ENCODE results near the gene RGS3. TPM values are rescaled to one million over a fixed set of nuclear protein-coding genes. Genes with fewer than 3 reads are reported as not detected.

Gene RGS3
- total and polyA plus RNA-seq, 10 donors: 17.5 to 122 (median 82.5) TPM

DNA sequence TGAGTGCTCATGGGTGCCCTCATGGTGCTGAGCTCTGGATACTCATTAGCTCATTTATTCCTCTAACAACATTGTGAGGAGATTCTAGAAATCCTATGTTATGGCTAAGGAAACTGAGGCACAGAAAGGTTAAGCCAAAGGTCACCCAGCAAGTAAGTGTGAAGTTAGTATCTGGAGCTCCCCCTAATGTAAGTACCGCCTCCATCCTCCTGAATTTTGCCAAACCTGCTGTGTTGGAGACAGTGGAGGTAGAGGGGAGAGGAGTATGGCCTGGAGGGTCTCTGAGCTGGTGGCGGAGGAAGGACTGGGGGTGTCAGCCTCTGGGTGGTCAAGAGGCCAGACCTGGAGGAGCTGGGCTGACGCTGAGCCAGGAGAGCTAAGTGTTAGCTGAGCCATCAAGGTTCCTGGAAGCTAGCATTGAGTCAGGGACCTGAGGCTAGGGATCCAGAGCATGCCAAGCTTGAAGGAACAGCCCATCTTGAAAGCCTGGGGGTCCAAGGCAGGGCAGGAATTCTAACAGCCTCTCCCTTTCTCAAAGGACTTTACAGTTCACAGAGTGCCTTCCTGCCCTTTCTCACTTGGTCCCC, 114.8 kb downstream of the RGS3 start:
- Histone ChIP-seq H3K4me1 (peaks cover 61 to 100% (median 95%) of the 10 kb centered on the region in 6 donors), H3K9me3 (no peaks in the 10 kb centered on the region), H3K36me3 (peaks cover 0 to 15% (median 3%) of the 10 kb centered on the region in 6 donors), H3K4me3 (peak overlapping the region in 1 of 8 donors; percentile 69), H3K27me3 (replicated peaks in 1 of 7) (no peaks in the 10 kb centered on the region), H3K27ac (peak overlapping the region; percentile 77 to 96 (median 92))
- intact Hi-C loops (cut with DNase I; ENCODE audit: low total_unique reads): loop anchor here (10.0 kb wide), 1 partner anchor 64 kb away; no protein-coding TSS in a partner anchor
- TF ChIP-seq POLR2AphosphoS5 (IDR thresholded peaks at IDR 0.05): no peak
- TF ChIP-seq, protein P1, sequence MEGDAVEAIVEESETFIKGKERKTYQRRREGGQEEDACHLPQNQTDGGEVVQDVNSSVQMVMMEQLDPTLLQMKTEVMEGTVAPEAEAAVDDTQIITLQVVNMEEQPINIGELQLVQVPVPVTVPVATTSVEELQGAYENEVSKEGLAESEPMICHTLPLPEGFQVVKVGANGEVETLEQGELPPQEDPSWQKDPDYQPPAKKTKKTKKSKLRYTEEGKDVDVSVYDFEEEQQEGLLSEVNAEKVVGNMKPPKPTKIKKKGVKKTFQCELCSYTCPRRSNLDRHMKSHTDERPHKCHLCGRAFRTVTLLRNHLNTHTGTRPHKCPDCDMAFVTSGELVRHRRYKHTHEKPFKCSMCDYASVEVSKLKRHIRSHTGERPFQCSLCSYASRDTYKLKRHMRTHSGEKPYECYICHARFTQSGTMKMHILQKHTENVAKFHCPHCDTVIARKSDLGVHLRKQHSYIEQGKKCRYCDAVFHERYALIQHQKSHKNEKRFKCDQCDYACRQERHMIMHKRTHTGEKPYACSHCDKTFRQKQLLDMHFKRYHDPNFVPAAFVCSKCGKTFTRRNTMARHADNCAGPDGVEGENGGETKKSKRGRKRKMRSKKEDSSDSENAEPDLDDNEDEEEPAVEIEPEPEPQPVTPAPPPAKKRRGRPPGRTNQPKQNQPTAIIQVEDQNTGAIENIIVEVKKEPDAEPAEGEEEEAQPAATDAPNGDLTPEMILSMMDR (IDR thresholded peaks at IDR 0.05 in 8 of 11, conservative IDR thresholded peaks at IDR 0.05 in 3 of 11): no peak
- TF ChIP-seq POLR2A (IDR thresholded peaks at IDR 0.05): no peak
- WGBS, 5 donors: 83 to 100% (median 90%) methylated on average over 2 to 3 of the region's 3 CpGs
- DNase-seq: peak; percentile 82

DNA sequence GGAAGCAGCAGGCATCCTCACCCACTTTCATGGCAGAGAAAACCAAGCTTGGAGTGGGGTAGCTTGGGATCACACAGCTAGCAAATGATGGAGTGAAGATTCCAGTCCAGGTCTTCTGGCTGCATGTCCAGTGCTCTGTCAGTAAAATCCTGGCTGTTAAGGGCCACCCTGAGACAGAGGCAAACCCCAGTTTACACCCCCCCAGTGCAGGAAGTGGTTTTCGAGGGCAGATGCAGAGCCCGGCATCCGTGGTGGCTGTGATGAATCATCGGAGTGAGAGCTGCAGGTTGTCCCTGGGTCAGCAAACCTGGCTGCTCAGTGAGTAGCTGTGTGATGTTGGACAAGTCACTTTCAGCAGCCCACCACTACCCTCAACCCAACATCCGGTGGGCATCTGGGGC, 115.4 kb downstream of the RGS3 start:
- WGBS, 5 donors: 3 to 11% (median 9%) methylated on average over 2 to 5 of the region's 5 CpGs
- peaks cover 61 to 100% (median 91%) of the 10 kb centered on the region in 6 donors for H3K4me1 ChIP-seq

GRCh38 chr9:113579283-113580040, 115.9 kb downstream of the RGS3 start:
- Histone ChIP-seq H3K9me3 (no peaks in the 10 kb centered on the region), H3K4me3 (peak overlapping the region in 2 of 8 donors; percentile 3 to 69), H3K4me1 (peaks cover 58 to 100% (median 89%) of the 10 kb centered on the region in 6 donors), H3K27me3 (replicated peaks in 1 of 7) (no peaks in the 10 kb centered on the region), H3K27ac (peak overlapping the region; percentile 77 to 96 (median 92)), H3K36me3 (peaks cover 0 to 26% (median 14%) of the 10 kb centered on the region in 6 donors)
- TF ChIP-seq POLR2AphosphoS5 (IDR thresholded peaks at IDR 0.05): peak in 1 of 3 donors; percentile 42
- TF ChIP-seq, protein P1 (IDR thresholded peaks at IDR 0.05 in 8 of 11, conservative IDR thresholded peaks at IDR 0.05 in 3 of 11): no peak
- no peak for TF ChIP-seq POLR2A (IDR thresholded peaks at IDR 0.05)
- DNase-seq: peak; percentile 93
- WGBS, 5 donors: 15 to 39% (median 26%) methylated on average over 5 of the region's 5 CpGs
- intact Hi-C loops (cut with DNase I; ENCODE audit: low total_unique reads): loop anchor here (10.0 kb wide), 1 partner anchor 65 kb away; no protein-coding TSS in a partner anchor

More for the DNA sequence above, 115.4 kb downstream of the RGS3 start:
- H3K27ac ChIP-seq: peak overlapping the region; percentile 77 to 96 (median 92)
- no peaks in the 10 kb centered on the region for H3K27me3 ChIP-seq (replicated peaks in 1 of 7)
- peak overlapping the region in 1 of 8 donors; percentile 69 for H3K4me3 ChIP-seq
- DNase-seq: peak; percentile 96
- no peaks in the 10 kb centered on the region for H3K9me3 ChIP-seq
- peaks cover 0 to 20% (median 8%) of the 10 kb centered on the region in 6 donors for H3K36me3 ChIP-seq
- TF ChIP-seq, protein P1 (IDR thresholded peaks at IDR 0.05 in 8 of 11, conservative IDR thresholded peaks at IDR 0.05 in 3 of 11): no peak
- TF ChIP-seq POLR2AphosphoS5 (IDR thresholded peaks at IDR 0.05): peak; percentile 57 to 85 (median 76)
- TF ChIP-seq POLR2A (IDR thresholded peaks at IDR 0.05): no peak
- intact Hi-C loops (cut with DNase I; ENCODE audit: low total_unique reads): loop anchor here (10.0 kb wide), 1 partner anchor 64 kb away; no protein-coding TSS in a partner anchor
